ENCODE results near the gene TANC1.

- no peak for TF ChIP-seq CTCF (conservative IDR thresholded peaks at IDR 0.05; ENCODE audit: low read depth in 2 of 2)
- TF ChIP-seq POLR2AphosphoS5 (IDR thresholded peaks at IDR 0.05; ENCODE audit: low read depth), result no peak
- no peak for TF ChIP-seq CREB1 (CRISPR knock-in tag; IDR thresholded peaks at IDR 0.05; ENCODE audit: low read depth)
- no peak for TF ChIP-seq EZH2 (IDR thresholded peaks at IDR 0.05; ENCODE audit: low read depth, unreplicated experiment)
- no peak for TF ChIP-seq REST (IDR thresholded peaks at IDR 0.05; ENCODE audit: unreplicated experiment)
- TF ChIP-seq EZH2phosphoT487 (IDR thresholded peaks at IDR 0.05; ENCODE audit: unreplicated experiment), result no peak
- no peak for TF ChIP-seq JUNB (IDR thresholded peaks at IDR 0.05; ENCODE audit: unreplicated experiment)
- no peak for TF ChIP-seq ZNF462 (CRISPR knock-in tag; IDR thresholded peaks at IDR 0.05)
- TF ChIP-seq ETS1 (IDR thresholded peaks at IDR 0.05), result no peak
- TF ChIP-seq STAT1 (IDR thresholded peaks at IDR 0.05; ENCODE audit: unreplicated experiment), result no peak
- TF ChIP-seq ZNF331 (CRISPR knock-in tag; IDR thresholded peaks at IDR 0.05; ENCODE audit: low read depth), result no peak
- TF ChIP-seq NANOG (IDR thresholded peaks at IDR 0.05; ENCODE audit: borderline replicate concordance), result no peak
- TF ChIP-seq ZNF114 (CRISPR knock-in tag; IDR thresholded peaks at IDR 0.05), result no peak
Observed at GRCh38 chr2:159086826-159087225, 118.4 kb downstream of the TANC1 start.
